GM23338 (cell line): ENCODE measurements around the gene JTB. TPM values are rescaled to one million over a fixed set of nuclear protein-coding genes. Genes with fewer than 3 reads are reported as not detected.
A peak's percentile ranks its signal among the peaks of the same experiment; 100 is the strongest.
"Not testable (repeated sequence)": the region's sequence is repeated elsewhere in the genome, so short reads cannot be mapped to it uniquely, and the experiment has no call there.

Experiments used
- ATAC-seq: fragments of 200-7000 bp; cut with Tn5 transposase; 3 replicates; pipeline ENCODE4 v1.9.1; 2020
- DNase-seq: peaks from one replicate; pipeline ENCODE4 v3.0.0-alpha.2; 2015; ENCODE audit warnings: low spot score
- H2AFZ ChIP-seq: fragments of 200-600 bp; sonication (generic); 2 replicates; pipeline ENCODE4 v1.8.0; 2016; ENCODE audit warnings: antibody characterized with exemption, mild to moderate bottlenecking, moderate library complexity
- H3F3A ChIP-seq: fragments of 200-600 bp; sonication (generic); replicated peaks from 2 replicates; pipeline ENCODE4 v1.8.0; 2017; ENCODE audit warnings: antibody characterized with exemption, mixed run types, low read depth
- H3K27ac ChIP-seq: fragments of 200-600 bp; sonication (generic); 2 replicates; pipeline ENCODE4 v1.6.1; 2016; ENCODE audit warnings: low read depth
- H3K27me3 ChIP-seq: fragments of 200-600 bp; sonication (generic); 2 replicates; pipeline ENCODE4 v1.8.0; 2016; ENCODE audit warnings: mild to moderate bottlenecking, mixed run types, moderate library complexity; ENCODE audit not compliant: insufficient read depth
- H3K36me3 ChIP-seq: fragments of 200-600 bp; sonication (generic); 2 replicates; pipeline ENCODE4 v1.8.0; 2016; ENCODE audit warnings: mild to moderate bottlenecking; ENCODE audit not compliant: insufficient read depth
- H3K4me1 ChIP-seq: fragments of 200-600 bp; sonication (generic); 2 replicates; pipeline ENCODE4 v1.8.0; 2016; ENCODE audit warnings: mild to moderate bottlenecking, moderate library complexity; ENCODE audit not compliant: insufficient read depth
- H3K4me2 ChIP-seq: fragments of 200-600 bp; sonication (generic); 2 replicates; pipeline ENCODE4 v1.7.1; 2017; ENCODE audit warnings: mixed run types
- H3K4me3 ChIP-seq: fragments of 200-600 bp; sonication (generic); 2 replicates; pipeline ENCODE4 v1.6.1; 2016; ENCODE audit warnings: mixed run types
- H3K79me2 ChIP-seq: fragments of 200-600 bp; sonication (generic); replicated peaks from 2 replicates; pipeline ENCODE4 v1.8.0; 2017; ENCODE audit warnings: mild to moderate bottlenecking; ENCODE audit not compliant: insufficient read depth
- H3K9me2 ChIP-seq: fragments of 200-600 bp; sonication (generic); 2 replicates; pipeline ENCODE4 v1.8.0; 2017; ENCODE audit not compliant: insufficient read depth
- H4K20me1 ChIP-seq: fragments of 200-600 bp; sonication (generic); replicated peaks from 2 replicates; pipeline ENCODE4 v1.8.0; 2017; ENCODE audit warnings: mild to moderate bottlenecking; ENCODE audit not compliant: insufficient read depth
- H3K27ac Mint-ChIP-seq: 2 replicates; pipeline ENCODE4 v1.8.0; 2020; ENCODE audit warnings: inconsistent platforms, mild to moderate bottlenecking, moderate library complexity, mixed read lengths
- H3K27me3 Mint-ChIP-seq: 3 replicates; pipeline ENCODE4 v1.8.0; 2022; ENCODE audit warnings: low read depth, mild to moderate bottlenecking, moderate library complexity, mixed read lengths, inconsistent platforms; ENCODE audit not compliant: insufficient read depth, poor library complexity
- H3K36me3 Mint-ChIP-seq: 3 replicates; pipeline ENCODE4 v1.8.0; 2021; ENCODE audit warnings: low read depth, mild to moderate bottlenecking, inconsistent platforms, moderate library complexity, mixed read lengths
- H3K4me1 Mint-ChIP-seq: 3 replicates; pipeline ENCODE4 v1.8.0; 2020; ENCODE audit warnings: mild to moderate bottlenecking, inconsistent platforms, mixed read lengths
- H3K4me3 Mint-ChIP-seq: 3 replicates; pipeline ENCODE4 v1.8.0; 2021; ENCODE audit warnings: moderate library complexity, mild to moderate bottlenecking, inconsistent platforms, mixed read lengths
- H3K9me3 Mint-ChIP-seq: 3 replicates; pipeline ENCODE4 v1.8.0; 2020; ENCODE audit warnings: moderate library complexity, mild to moderate bottlenecking, inconsistent platforms, mixed read lengths
- CTCF ChIP-seq, 2 experiments: fragments of 200-600 bp in 1 of 2; sonication (generic) in 1 of 2; conservative IDR thresholded peaks; 2 replicates each; pipeline versions ENCODE4 v1.5.1 to v1.6.1; 2016 to 2017; ENCODE audit warnings: antibody characterized with exemption in 2 of 2, low read depth in 2 of 2, mild to moderate bottlenecking in 2 of 2, moderate library complexity in 1 of 2
- ETS1 ChIP-seq: IDR thresholded peaks from 2 replicates; pipeline ENCODE4 v1.6.1; 2016; ENCODE audit warnings: antibody characterized with exemption
- EZH2 ChIP-seq: fragments of 200-600 bp; sonication (generic); IDR thresholded peaks from one replicate; pipeline ENCODE4 v1.8.0; 2017; ENCODE audit warnings: antibody characterized with exemption, mild to moderate bottlenecking, low read depth; ENCODE audit not compliant: unreplicated experiment
- EZH2phosphoT487 ChIP-seq: fragments of 200-600 bp; sonication (generic); IDR thresholded peaks from one replicate; pipeline ENCODE4 v1.8.1; 2018; ENCODE audit warnings: antibody characterized with exemption; ENCODE audit not compliant: unreplicated experiment
- JUNB ChIP-seq: IDR thresholded peaks from one replicate; pipeline ENCODE4 v1.6.1; 2016; ENCODE audit warnings: antibody characterized with exemption; ENCODE audit not compliant: unreplicated experiment
- POLR2AphosphoS5 ChIP-seq: IDR thresholded peaks from 2 replicates; pipeline ENCODE4 v1.6.1; 2016; ENCODE audit warnings: antibody characterized with exemption, low read depth
- REST ChIP-seq: IDR thresholded peaks from one replicate; pipeline ENCODE4 v1.6.1; 2018; ENCODE audit warnings: antibody characterized with exemption; ENCODE audit not compliant: unreplicated experiment
- ZNF114 ChIP-seq: fragments of 250-450 bp; sonication (Bioruptor Pico); IDR thresholded peaks from 2 replicates; pipeline ENCODE4 v1.5.0; 2020; ENCODE audit warnings: mild to moderate bottlenecking, moderate library complexity
- ZNF331 ChIP-seq: fragments of 250-450 bp; sonication (Bioruptor Pico); IDR thresholded peaks from 2 replicates; pipeline ENCODE4 v1.5.0; 2020; ENCODE audit warnings: low read depth, mild to moderate bottlenecking, moderate library complexity
- polyA plus RNA-seq: library from polyadenylated mRNA; unstranded; fragments of >200 nt; fragmentation: Nextera tagmentation; extraction: Ambion mirVana; gene quantifications from 2 replicates; pipeline ENCODE4 v1.2.1, GENCODE V29; 2016
- total RNA-seq: library from RNA; depleted of rRNA; stranded (reverse); fragments of >200 nt; shearing (Covaris generic); gene quantifications from 2 replicates; pipeline ENCODE4 v1.2.3, GENCODE V29; 2014

The JTB gene
- total and polyA plus RNA-seq, 2 experiments from 2014 or later: 140 to 208 TPM

GRCh38 chr1:153985341-153985912, 8.0 kb upstream of the JTB start:
- no peaks in the 10 kb centered on the region for H3K9me2 ChIP-seq
- ATAC-seq (peak; percentile 24), DNase-seq (peak; percentile 56)
- H3F3A ChIP-seq: peaks cover 4% of the 10 kb centered on the region; the same call in 1 of the 2 replicates
- H4K20me1 ChIP-seq: peaks cover 5% of the 10 kb centered on the region; the same call in 1 of the 2 replicates
- H3K4me3 Mint-ChIP-seq: peak overlapping the region; percentile 92
- H3K27me3 Mint-ChIP-seq: peaks cover 15% of the 10 kb centered on the region
- H3K4me2 ChIP-seq: peak overlapping the region; percentile 85
- H3K79me2 ChIP-seq: peaks cover 18% of the 10 kb centered on the region; the same call in 1 of the 2 replicates
- peak overlapping the region; percentile 92 for H3K27ac Mint-ChIP-seq
- H2AFZ ChIP-seq: peak overlapping the region; percentile 50; the same call in 1 of the 2 replicates
- H3K27ac ChIP-seq: peak overlapping the region; percentile 73; the same call in 1 of the 2 replicates
- H3K36me3 Mint-ChIP-seq: peaks cover 37% of the 10 kb centered on the region
- H3K9me3 Mint-ChIP-seq: no peaks in the 10 kb centered on the region
- H3K36me3 ChIP-seq: peaks cover 10% of the 10 kb centered on the region
- H3K4me1 Mint-ChIP-seq: peaks cover 19% of the 10 kb centered on the region
- no peak for TF ChIP-seq ZNF114
- TF ChIP-seq EZH2phosphoT487: no peak
- TF ChIP-seq POLR2AphosphoS5: peak; percentile 53
- TF ChIP-seq ETS1: no peak
- no peaks in the 10 kb centered on the region for H3K27me3 ChIP-seq
- peak overlapping the region; percentile 80 for H3K4me3 ChIP-seq
- H3K4me1 ChIP-seq: peaks cover 6% of the 10 kb centered on the region

- no peak for DNase-seq
- Mint-ChIP-seq H3K4me3 (peak overlapping the region; percentile 92), H3K9me3 (no peaks in the 10 kb centered on the region), H3K27me3 (peaks cover 13% of the 10 kb centered on the region), H3K27ac (no peak overlapping the region; the same call in 1 of the 2 replicates), H3K36me3 (peaks cover 41% of the 10 kb centered on the region), H3K4me1 (peaks cover 17% of the 10 kb centered on the region)
- peak overlapping the region; percentile 85 for H3K4me2 ChIP-seq
- H2AFZ ChIP-seq: no peak overlapping the region
- H3F3A ChIP-seq: peaks cover 5% of the 10 kb centered on the region; the same call in 1 of the 2 replicates
- peaks cover 11% of the 10 kb centered on the region for H3K36me3 ChIP-seq
- H3K27me3 ChIP-seq: no peaks in the 10 kb centered on the region
- peaks cover 5% of the 10 kb centered on the region; the same call in 1 of the 2 replicates for H4K20me1 ChIP-seq
- no peak for TF ChIP-seq ETS1
- no peak for TF ChIP-seq EZH2
- no peak for TF ChIP-seq ZNF114
- no peak for TF ChIP-seq ZNF331 (CRISPR knock-in tag)
- TF ChIP-seq CTCF (conservative IDR thresholded peaks at IDR 0.05; ENCODE audit: low read depth in 2 of 2): no peak
- no peak for TF ChIP-seq POLR2AphosphoS5
- no peak for TF ChIP-seq REST
- no peak for TF ChIP-seq JUNB
- H3K79me2 ChIP-seq: peaks cover 18% of the 10 kb centered on the region; the same call in 1 of the 2 replicates
- H3K9me2 ChIP-seq: no peaks in the 10 kb centered on the region
- H3K4me1 ChIP-seq: peaks cover 6% of the 10 kb centered on the region
- H3K4me3 ChIP-seq: peak overlapping the region; percentile 80
- ATAC-seq: no peak
- no peak overlapping the region for H3K27ac ChIP-seq
Measured at GRCh38 chr1:153984123-153984894, 6.8 kb upstream of the JTB start.

- not testable (repeated sequence) for H3K27me3 ChIP-seq, H3K4me1 ChIP-seq, DNase-seq, H3K4me3 Mint-ChIP-seq, H3K27ac ChIP-seq, H3K27ac Mint-ChIP-seq, H4K20me1 ChIP-seq, H3K9me2 ChIP-seq, ATAC-seq, H2AFZ ChIP-seq, H3K9me3 Mint-ChIP-seq, H3K4me3 ChIP-seq, H3K4me2 ChIP-seq
- Histone ChIP-seq H3F3A (peaks cover 18% of the 10 kb centered on the region; the same call in 1 of the 2 replicates), H3K36me3 (peaks cover 15% of the 10 kb centered on the region), H3K79me2 (peaks cover 22% of the 10 kb centered on the region)
- Mint-ChIP-seq H3K4me1 (peaks cover 23% of the 10 kb centered on the region), H3K27me3 (peaks cover 21% of the 10 kb centered on the region), H3K36me3 (peaks cover 57% of the 10 kb centered on the region)
Measured at GRCh38 chr1:153981735-153982134, 4.3 kb upstream of the JTB start.
